Osteoblast (primary cell): ENCODE data around the gene ERH. TPM values are rescaled to one million over a fixed set of nuclear protein-coding genes. Genes with fewer than 3 reads are reported as not detected.
A peak's percentile ranks its signal among the peaks of the same experiment; 100 is the strongest.

Source experiments
- DNase-seq: peaks from one replicate; pipeline ENCODE4 v3.0.0; 2011; ENCODE audit warnings: low spot score, mixed read lengths; ENCODE audit not compliant: insufficient read length; ENCODE audit errors: missing footprints
- H2AFZ ChIP-seq: 2 replicates; pipeline ENCODE4 v1.6.0; 2011; ENCODE audit warnings: mild to moderate bottlenecking, low read length
- H3K27ac ChIP-seq: 2 replicates; pipeline ENCODE4 v1.5.1; 2011; ENCODE audit warnings: mild to moderate bottlenecking, low read depth, low read length, moderate library complexity
- H3K27me3 ChIP-seq: 2 replicates; pipeline ENCODE4 v1.6.0; 2012; ENCODE audit warnings: mild to moderate bottlenecking, control low read depth, inconsistent platforms, low read length, moderate library complexity; ENCODE audit not compliant: insufficient read depth
- H3K36me3 ChIP-seq: 2 replicates; pipeline ENCODE4 v1.5.1; 2011; ENCODE audit warnings: mild to moderate bottlenecking, low read length, control low read depth, moderate library complexity; ENCODE audit not compliant: insufficient read depth
- H3K4me1 ChIP-seq: 2 replicates; pipeline ENCODE4 v1.5.1; 2011; ENCODE audit warnings: mild to moderate bottlenecking, low read length, control low read depth, moderate library complexity; ENCODE audit not compliant: insufficient read depth
- H3K4me2 ChIP-seq: 2 replicates; pipeline ENCODE4 v1.6.0; 2011; ENCODE audit warnings: mild to moderate bottlenecking, low read length; ENCODE audit not compliant: insufficient read depth
- H3K4me3 ChIP-seq: fragments of 200-600 bp; sonication (generic); 3 replicates; pipeline ENCODE4 v1.5.1; 2012; ENCODE audit warnings: mild to moderate bottlenecking, low read length, inconsistent platforms; ENCODE audit not compliant: insufficient read depth
- H3K79me2 ChIP-seq: 2 replicates; pipeline ENCODE4 v1.6.0; 2012; ENCODE audit warnings: mild to moderate bottlenecking, low read length, control low read depth, inconsistent platforms; ENCODE audit not compliant: insufficient read depth
- H3K9me3 ChIP-seq: 2 replicates; pipeline ENCODE4 v1.5.1; 2011; ENCODE audit warnings: low read depth, low read length, control low read depth
- H4K20me1 ChIP-seq: 2 replicates; pipeline ENCODE4 v1.6.0; 2012; ENCODE audit warnings: mild to moderate bottlenecking, low read length, control low read depth; ENCODE audit not compliant: insufficient read depth
- total RNA-seq: library from RNA; depleted of rRNA; stranded (reverse); fragments of >200 nt; gene quantifications from 2 replicates; pipeline ENCODE4 v1.2.3, GENCODE V29; 2012
- TF ChIP-seq, protein P1 (sequence below): IDR thresholded peaks from 2 replicates; pipeline ENCODE4 v1.5.1; 2011; ENCODE audit warnings: mild to moderate bottlenecking, low read depth, low read length, moderate library complexity; ENCODE audit errors: extremely low read depth

ERH gene
- total RNA-seq, 1 donor: 75.3 TPM

DNA sequence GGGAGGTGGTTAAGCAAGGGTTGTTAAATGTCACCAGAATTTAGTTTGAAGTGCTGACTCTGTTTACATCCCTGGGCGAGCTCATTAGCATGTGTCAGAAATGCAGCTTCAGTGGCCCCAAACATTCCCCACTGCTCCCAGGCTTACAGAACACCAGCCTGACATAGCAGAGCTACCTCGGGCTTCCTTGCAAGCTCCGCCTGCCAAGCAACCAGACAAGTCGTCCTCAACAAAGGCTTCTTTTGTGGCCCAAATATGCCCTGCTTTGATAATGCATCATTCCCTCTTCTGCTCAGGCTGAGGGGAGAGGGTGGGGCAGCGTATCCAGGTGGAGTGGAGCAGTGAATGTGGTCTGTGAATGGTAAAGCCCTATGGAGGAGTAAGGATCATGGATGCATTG, 28.0 kb downstream of the ERH start:
- no peak overlapping the region for H3K4me3 ChIP-seq
- H3K9me3 ChIP-seq: no peaks in the 10 kb centered on the region
- H3K4me1 ChIP-seq: no peaks in the 10 kb centered on the region
- DNase-seq: peak; percentile 44
- TF ChIP-seq, protein P1, sequence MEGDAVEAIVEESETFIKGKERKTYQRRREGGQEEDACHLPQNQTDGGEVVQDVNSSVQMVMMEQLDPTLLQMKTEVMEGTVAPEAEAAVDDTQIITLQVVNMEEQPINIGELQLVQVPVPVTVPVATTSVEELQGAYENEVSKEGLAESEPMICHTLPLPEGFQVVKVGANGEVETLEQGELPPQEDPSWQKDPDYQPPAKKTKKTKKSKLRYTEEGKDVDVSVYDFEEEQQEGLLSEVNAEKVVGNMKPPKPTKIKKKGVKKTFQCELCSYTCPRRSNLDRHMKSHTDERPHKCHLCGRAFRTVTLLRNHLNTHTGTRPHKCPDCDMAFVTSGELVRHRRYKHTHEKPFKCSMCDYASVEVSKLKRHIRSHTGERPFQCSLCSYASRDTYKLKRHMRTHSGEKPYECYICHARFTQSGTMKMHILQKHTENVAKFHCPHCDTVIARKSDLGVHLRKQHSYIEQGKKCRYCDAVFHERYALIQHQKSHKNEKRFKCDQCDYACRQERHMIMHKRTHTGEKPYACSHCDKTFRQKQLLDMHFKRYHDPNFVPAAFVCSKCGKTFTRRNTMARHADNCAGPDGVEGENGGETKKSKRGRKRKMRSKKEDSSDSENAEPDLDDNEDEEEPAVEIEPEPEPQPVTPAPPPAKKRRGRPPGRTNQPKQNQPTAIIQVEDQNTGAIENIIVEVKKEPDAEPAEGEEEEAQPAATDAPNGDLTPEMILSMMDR: no peak
- no peak overlapping the region for H3K4me2 ChIP-seq
- H2AFZ ChIP-seq: no peak overlapping the region
- H3K27ac ChIP-seq: no peak overlapping the region
- no peaks in the 10 kb centered on the region for H3K27me3 ChIP-seq
- H3K36me3 ChIP-seq: peaks cover 1% of the 10 kb centered on the region
- H4K20me1 ChIP-seq: no peaks in the 10 kb centered on the region
- no peaks in the 10 kb centered on the region for H3K79me2 ChIP-seq

DNA sequence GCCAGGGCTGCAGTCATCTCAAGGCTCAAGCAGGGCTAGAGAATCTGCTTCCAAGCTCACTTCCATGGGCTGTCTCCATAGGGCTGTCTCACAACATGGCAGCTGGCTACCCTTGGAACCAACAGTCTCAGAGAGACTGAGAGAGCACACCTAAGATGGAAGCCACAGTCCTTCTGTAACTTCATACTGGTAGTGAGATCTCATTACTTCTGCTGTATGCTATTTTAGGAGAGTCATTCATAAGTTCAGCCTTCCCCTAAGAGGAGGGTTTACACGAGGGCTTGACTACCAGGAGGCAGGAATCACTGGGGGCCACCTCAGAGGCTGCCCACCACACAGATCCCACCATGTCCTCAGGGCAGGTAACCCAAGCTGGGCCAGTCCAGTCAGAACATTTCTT, 29.7 kb downstream of the ERH start:
- no peaks in the 10 kb centered on the region for H4K20me1 ChIP-seq
- no peaks in the 10 kb centered on the region for H3K79me2 ChIP-seq
- TF ChIP-seq, protein P1: no peak
- H3K4me2 ChIP-seq: no peak overlapping the region
- H3K9me3 ChIP-seq: no peaks in the 10 kb centered on the region
- DNase-seq: peak; percentile 41
- no peaks in the 10 kb centered on the region for H3K4me1 ChIP-seq
- H3K27ac ChIP-seq: no peak overlapping the region
- H3K4me3 ChIP-seq: no peak overlapping the region
- H2AFZ ChIP-seq: no peak overlapping the region
- H3K36me3 ChIP-seq: no peaks in the 10 kb centered on the region
- H3K27me3 ChIP-seq: no peaks in the 10 kb centered on the region

DNA sequence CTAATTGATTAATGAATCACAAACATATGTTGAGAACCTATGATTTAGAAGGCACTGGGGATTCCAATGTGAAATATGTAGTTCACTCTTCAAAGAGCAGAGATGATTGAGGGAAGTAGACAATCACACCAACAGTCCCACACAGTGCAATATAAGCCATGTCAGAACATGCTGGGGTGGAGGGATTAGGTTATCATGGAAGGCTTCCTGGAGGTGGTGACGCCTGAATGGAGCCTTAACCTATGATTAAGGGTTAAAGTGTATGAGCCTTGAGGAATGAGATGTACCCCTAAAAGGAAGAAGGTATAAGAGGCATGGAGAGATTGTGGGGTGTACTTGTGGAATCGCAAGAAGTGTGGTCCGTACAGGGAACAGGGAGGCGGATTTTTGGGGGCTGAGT, 31.3 kb downstream of the ERH start:
- no peak overlapping the region for H2AFZ ChIP-seq
- H3K27ac ChIP-seq: no peak overlapping the region
- no peaks in the 10 kb centered on the region for H3K36me3 ChIP-seq
- no peaks in the 10 kb centered on the region for H3K4me1 ChIP-seq
- H3K9me3 ChIP-seq: no peaks in the 10 kb centered on the region
- H3K79me2 ChIP-seq: no peaks in the 10 kb centered on the region
- no peaks in the 10 kb centered on the region for H4K20me1 ChIP-seq
- H3K27me3 ChIP-seq: no peaks in the 10 kb centered on the region
- no peak overlapping the region for H3K4me3 ChIP-seq
- DNase-seq: no peak
- no peak overlapping the region for H3K4me2 ChIP-seq
- TF ChIP-seq, protein P1: no peak

DNA sequence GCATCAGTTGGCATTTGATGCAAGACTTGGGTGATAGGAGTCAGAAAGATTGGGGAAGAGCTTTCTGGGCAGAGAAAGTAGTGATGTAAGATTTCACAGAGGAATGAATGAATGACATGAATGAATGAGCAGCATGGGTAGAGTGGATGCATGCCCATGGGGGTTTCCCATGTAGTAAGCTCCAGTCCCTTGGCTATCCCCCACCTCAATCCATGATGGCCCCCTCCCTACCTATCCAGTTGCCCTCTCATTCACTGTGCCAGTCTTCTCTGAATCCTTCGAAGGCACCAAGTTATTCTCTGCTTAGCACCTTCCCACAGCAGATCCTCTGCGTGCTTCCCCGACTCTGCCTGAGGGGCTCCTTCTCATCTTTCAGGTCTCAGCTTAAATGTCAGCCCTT, 32.0 kb downstream of the ERH start:
- H3K4me2 ChIP-seq: no peak overlapping the region
- no peaks in the 10 kb centered on the region for H3K4me1 ChIP-seq
- H2AFZ ChIP-seq: no peak overlapping the region
- H3K36me3 ChIP-seq: no peaks in the 10 kb centered on the region
- no peaks in the 10 kb centered on the region for H4K20me1 ChIP-seq
- no peaks in the 10 kb centered on the region for H3K27me3 ChIP-seq
- no peaks in the 10 kb centered on the region for H3K9me3 ChIP-seq
- H3K79me2 ChIP-seq: no peaks in the 10 kb centered on the region
- peak; percentile 43 for DNase-seq
- no peak overlapping the region for H3K4me3 ChIP-seq
- TF ChIP-seq, protein P1: no peak
- H3K27ac ChIP-seq: no peak overlapping the region
